CD4-positive, alpha-beta T cell treated with Interleukin-12 subunit alpha and Interleukin-12 subunit beta, for 1 hour (primary cell): ENCODE data around the gene ZNF345.

Experiments used
- DNase-seq: peaks from one replicate; pipeline ENCODE4 v3.0.0-alpha.2; 2020

Gene ZNF345

DNA sequence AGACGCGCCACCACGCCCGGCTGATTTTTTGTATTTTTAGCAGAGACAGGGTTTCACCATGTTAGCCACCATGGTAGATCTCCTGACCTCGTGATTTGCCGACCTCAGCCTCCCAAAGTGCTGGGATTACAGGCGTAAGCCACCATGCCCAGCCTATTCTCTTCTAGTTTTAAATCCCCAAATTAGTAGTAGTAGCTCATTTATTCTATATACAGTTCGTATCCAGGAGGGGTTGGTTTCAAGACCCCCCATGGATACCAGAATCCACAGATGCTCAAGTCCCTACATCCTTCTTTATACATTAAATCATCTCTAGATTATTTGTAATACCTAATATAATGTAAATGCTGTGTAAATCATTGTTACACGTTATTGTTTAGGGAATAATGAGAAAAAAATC lies 67.4 kb downstream of the ZNF345 start:
- no peak for DNase-seq
